ENCODE results near the gene NOTUM.
"Not testable (repeated sequence)": the region's sequence is repeated elsewhere in the genome, so short reads cannot be mapped to it uniquely, and the experiment has no call there.

The NOTUM gene

GRCh38 chr17:81957691-81958432, 3.1 kb downstream of the NOTUM start:
- no peak for DNase-seq (ENCODE audit: low read depth in 2 of 2)

- DNase-seq (ENCODE audit: low read depth in 2 of 2) = no peak
These were observed 4.1 kb downstream of the NOTUM start for GRCh38 chr17:81956607-81957589.

DNA sequence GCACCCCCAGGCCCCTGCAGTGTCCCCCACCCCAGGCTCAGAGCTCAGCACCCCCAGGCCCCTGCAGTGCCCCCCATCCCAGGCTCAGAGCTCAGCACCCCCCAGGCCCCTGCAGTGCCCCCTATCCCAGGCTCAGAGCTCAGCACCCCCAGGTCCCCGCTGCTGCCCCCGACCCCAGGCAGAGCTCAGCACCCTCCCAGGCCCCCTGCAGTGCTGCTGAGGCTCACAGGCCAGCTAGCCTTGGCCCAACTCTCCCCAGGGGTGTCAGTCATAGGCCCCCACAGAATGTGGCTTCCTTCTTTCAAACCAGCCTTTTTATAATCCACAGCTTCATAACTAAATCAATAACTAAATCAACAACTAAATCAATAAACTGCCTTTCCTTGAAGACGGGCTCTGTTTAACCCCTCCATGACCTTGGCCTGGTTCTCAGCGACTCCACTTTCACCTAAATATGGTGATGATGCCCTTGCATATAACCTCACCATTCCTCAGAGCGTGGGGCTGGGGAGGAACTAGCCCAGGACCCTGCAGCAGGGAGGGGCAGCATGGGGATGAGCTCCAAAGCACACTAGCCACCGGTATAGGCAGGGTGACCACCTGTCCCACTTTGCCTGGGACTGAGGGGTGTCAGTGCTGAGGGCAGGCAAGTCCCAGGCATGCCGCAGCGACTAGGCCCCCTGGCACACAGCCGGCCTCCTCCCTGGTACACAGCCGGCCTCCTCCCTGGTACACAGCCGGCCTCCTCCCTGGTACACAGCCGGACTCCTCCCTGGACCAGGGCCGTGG, 5.0 kb downstream of the NOTUM start:
- no peak for DNase-seq (ENCODE audit: low read depth in 2 of 2)

DNA sequence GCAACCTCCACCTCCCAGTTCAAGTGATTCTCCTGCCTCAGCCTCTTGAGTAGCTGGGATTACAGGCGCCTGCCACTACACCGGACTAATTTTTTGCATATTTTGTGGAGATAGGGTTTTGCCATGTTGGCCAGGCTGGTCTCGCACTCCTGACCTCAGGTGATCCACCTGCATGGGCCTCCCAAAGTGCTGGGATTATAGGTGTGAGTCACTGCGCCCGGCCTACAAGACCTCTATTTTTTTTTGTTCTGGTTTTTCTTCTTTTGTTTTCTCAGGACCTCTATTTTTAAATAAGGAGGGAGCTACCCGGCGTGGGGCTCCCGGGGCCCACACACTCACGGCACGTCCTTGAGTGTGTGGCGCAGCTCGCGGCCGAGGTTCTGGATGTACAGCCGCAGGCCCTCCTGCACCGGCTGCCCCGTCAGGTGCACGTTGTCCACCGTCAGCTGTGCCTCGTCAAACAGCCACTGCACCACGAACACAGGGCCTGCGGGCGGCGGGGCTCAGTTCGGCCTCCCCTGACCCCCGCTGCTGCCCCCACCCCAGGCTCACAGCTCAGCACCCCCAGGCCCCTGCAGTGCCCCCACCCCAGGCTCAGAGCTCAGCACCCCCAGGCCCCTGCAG, 5.8 kb downstream of the NOTUM start:
- no peak for DNase-seq (ENCODE audit: low read depth in 2 of 2)

GRCh38 chr17:81954131-81955057, 6.6 kb downstream of the NOTUM start:
- DNase-seq (ENCODE audit: low read depth in 2 of 2) = no peak

GRCh38 chr17:81953443-81953842, 7.5 kb downstream of the NOTUM start:
- DNase-seq (ENCODE audit: low read depth in 2 of 2) = not testable (repeated sequence)

DNA sequence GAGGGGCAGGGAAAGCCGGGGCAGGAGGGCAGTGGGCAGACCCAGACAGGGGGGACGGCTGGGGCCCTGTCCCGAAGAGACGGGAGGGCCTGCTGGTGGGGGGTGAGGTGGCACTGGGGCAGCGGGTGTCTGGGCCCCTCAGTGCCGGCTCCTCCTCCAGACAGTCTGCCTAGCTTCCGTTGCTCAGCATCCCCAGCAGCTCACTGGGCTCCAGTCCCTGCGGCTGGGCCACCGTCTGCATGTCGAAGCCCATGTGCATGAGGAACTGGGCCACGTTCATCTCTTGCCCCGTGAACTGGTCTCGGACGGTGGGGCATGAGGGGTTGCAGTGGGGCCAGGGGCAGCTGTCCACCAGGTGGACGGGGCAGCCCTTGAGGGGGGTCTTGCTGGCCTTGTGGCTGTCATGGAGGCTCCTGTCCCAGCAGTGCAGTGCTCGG, 8.2 kb downstream of the NOTUM start:
- DNase-seq (ENCODE audit: low read depth in 2 of 2) = no peak

DNA sequence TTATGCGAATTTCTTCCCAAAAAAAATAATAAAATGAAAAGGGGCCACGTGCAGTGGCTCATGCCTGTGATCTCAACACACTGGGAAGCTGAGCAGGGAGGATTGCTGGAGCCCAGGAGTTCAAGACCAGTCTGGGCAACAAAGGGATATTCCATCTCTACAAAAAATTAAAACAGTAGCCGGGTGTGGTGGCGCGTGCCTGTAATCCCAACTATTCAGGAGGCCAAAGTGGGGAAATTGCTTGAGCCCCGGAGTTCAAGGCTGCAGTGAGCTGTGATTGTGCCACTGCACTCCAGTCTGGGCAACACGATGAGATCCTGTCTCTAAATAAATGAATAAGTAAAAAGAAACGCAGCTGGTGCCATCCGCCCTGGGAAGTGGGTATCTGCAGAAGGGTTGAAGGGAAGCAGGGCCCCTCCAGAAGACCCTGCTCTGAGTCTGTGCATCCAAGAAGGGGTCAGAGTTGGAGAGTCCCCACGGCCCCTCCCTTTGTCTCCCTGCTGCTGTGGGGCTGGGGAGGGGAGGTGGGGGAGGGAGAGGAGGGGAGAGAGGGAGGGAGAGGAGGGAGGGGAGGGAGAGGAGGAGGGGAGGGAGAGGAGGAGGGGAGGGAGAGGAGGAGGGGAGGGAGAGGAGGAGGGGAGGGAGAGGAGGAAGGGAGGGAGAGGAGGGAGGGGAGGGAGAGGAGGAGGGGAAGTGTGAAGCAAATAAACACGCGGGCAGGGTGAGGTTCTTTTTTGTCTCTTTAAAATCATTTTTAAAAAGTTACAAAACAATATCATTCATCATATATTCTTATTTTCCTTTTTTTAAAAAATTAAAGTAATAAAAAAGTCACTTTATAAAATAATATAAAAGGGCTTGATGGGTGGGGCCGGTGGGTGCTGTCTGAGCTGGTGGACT, 9.0 kb downstream of the NOTUM start:
- no peak for DNase-seq (ENCODE audit: low read depth in 2 of 2)

- DNase-seq (ENCODE audit: low read depth in 2 of 2) = no peak
These were observed 10.5 kb downstream of the NOTUM start for GRCh38 chr17:81950501-81950900.

DNA sequence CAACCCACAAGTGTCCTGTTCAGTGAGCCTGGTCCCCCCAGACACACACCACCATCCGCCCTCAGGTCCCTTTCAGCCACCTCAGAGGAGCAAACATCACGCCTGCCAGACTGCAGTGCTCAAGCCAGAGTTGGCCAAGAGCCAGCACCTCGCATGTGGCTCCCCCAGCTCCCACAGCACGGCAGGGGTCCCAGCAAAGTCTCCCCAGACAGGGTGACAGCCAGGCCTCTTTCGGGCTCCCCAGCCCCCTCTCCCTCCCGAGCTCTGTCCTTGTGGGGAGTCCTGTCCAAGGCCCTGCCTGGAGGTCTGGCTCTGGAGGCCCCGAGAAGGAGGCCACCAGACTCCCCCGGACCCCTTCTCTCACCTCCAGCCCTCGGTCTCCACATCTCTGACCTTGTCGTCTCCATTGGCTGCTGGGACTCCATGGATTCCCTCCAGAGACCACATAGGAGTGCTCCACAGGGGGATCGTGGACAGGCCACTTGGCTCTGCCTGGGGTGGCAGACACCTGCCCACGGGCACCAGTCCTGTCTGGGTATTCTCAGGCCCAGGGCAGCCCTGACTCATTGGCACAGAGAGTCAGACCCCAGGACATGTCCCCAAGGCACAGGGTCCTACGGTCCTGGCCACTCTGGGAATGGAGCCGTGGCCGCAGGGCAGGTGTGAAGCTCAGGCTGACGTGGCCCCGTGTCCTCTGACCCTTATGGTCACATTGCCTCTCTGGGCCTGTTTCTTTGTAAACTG, 12.2 kb downstream of the NOTUM start:
- DNase-seq (ENCODE audit: low read depth in 2 of 2) = no peak

- DNase-seq (ENCODE audit: low read depth in 2 of 2) = no peak
These were observed 13.8 kb downstream of the NOTUM start, which contains the start of gene MYADML2 for GRCh38 chr17:81947189-81947588. MYADML2 (minus strand) TSS chr17:81947233; CDS start chr17:81941741, 5,492 bp downstream.

GRCh38 chr17:81944858-81945257, 16.1 kb downstream of the NOTUM start:
- no peak for DNase-seq (ENCODE audit: low read depth in 2 of 2)

DNA sequence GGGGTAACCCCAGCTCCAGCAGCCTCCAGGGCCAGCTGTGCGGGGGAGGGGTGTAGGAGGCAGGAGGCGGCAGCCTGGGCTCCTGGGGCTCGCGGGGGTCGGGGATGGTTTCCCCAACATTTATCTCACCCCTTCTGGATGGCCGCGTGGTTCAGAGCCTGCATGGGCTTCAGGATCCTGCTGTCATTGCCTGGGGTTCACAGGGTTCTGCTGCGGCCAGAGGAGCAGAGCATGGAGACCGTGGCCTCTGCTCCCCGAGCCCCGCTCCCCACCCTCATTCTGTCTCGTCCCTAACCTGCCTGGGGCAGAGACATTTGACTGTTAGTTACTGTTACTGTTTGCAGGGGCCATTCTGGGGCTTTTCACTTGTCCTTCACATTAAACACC, 18.8 kb downstream of the NOTUM start:
- DNase-seq (ENCODE audit: low read depth in 2 of 2) = no peak

- DNase-seq (ENCODE audit: low read depth in 2 of 2) = no peak
These were observed 19.4 kb downstream of the NOTUM start for GRCh38 chr17:81941484-81942166.

GRCh38 chr17:81940538-81941483, 20.2 kb downstream of the NOTUM start:
- no peak for DNase-seq (ENCODE audit: low read depth in 2 of 2)

- DNase-seq (ENCODE audit: low read depth in 2 of 2) = no peak
These were observed 21.1 kb downstream of the NOTUM start for GRCh38 chr17:81939881-81940385.

- no peak for DNase-seq (ENCODE audit: low read depth in 2 of 2)
These were observed 21.8 kb downstream of the NOTUM start for GRCh38 chr17:81939218-81939617.

All from fibroblast of skin of left biceps (primary cell).